IPS DF 6.9 (cell line): ENCODE data around the gene SUFU.

Source experiments
- DNase-seq: peaks from one replicate; pipeline ENCODE4 v3.0.0-alpha.2; 2013; ENCODE audit warnings: low read depth, low spot score
- H3K27ac ChIP-seq: one replicate; pipeline ENCODE4 v1.5.1; 2013; ENCODE audit warnings: low read length, control low read depth
- H3K27me3 ChIP-seq: 2 replicates; pipeline ENCODE4 v1.6.1; 2013; ENCODE audit warnings: mild to moderate bottlenecking, low read length; ENCODE audit not compliant: control insufficient read depth, insufficient read depth
- H3K36me3 ChIP-seq: 2 replicates; pipeline ENCODE4 v1.6.1; 2013; ENCODE audit warnings: low read length; ENCODE audit not compliant: control insufficient read depth, insufficient read depth
- H3K4me1 ChIP-seq: 2 replicates; pipeline ENCODE4 v1.6.1; 2013; ENCODE audit warnings: low read length; ENCODE audit not compliant: control insufficient read depth, insufficient read depth
- H3K4me3 ChIP-seq: 2 replicates; pipeline ENCODE4 v1.5.1; 2013; ENCODE audit warnings: mild to moderate bottlenecking, low read length
- H3K9me3 ChIP-seq: 2 replicates; pipeline ENCODE4 v1.6.1; 2013; ENCODE audit warnings: low read length, inconsistent platforms; ENCODE audit not compliant: control insufficient read depth, insufficient read depth
- WGBS: extraction: QIAGEN DNeasy Blood & Tissue Kit; methylation state at CpG from one replicate; pipeline ENCODE4 v1.1.7; 2013; ENCODE audit warnings: mixed read lengths, missing lambda C conversion rate; ENCODE audit not compliant: insufficient read length, insufficient coverage; 5-methylcytosine and 5-hydroxymethylcytosine counted together

SUFU gene

GRCh38 chr10:102465466-102465865, 38.3 kb upstream of the SUFU start:
- H3K27me3 ChIP-seq = no peaks in the 10 kb centered on the region
- no peak for DNase-seq
- H3K4me3 ChIP-seq = no peak overlapping the region
- H3K36me3 ChIP-seq = no peaks in the 10 kb centered on the region
- WGBS = no CpG with 5 or more reads among the region's 3 CpGs
- H3K27ac ChIP-seq = no peak overlapping the region
- H3K9me3 ChIP-seq = no peaks in the 10 kb centered on the region
- peaks cover 6% of the 10 kb centered on the region; the same call in 1 of the 2 replicates for H3K4me1 ChIP-seq

DNA sequence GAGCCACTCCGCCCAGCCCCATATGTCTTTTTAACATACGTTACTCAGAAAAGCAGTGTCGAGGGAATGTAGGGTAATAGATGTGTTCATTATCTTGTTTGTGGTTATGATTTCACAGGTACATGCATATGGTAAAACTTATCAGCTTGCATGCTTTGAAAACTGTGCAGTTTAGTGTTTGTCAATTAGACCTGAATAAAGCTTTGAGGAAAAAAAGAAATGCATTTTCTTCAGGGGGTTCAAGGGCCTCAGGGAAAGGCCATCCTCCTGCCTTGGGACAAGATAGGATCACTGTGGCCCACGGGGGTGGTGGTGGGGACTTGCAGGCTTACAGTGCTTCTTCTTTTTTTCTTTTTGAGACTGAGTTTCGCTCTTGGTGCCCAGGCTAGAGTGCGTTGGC, 36.5 kb upstream of the SUFU start:
- Histone ChIP-seq H3K4me3 (no peak overlapping the region), H3K4me1 (peaks cover 5% of the 10 kb centered on the region; the same call in 1 of the 2 replicates), H3K27me3 (no peaks in the 10 kb centered on the region), H3K36me3 (no peaks in the 10 kb centered on the region), H3K9me3 (no peaks in the 10 kb centered on the region), H3K27ac (no peak overlapping the region)
- WGBS = no CpG with 5 or more reads among the region's 6 CpGs
- no peak for DNase-seq

GRCh38 chr10:102467971-102468438, 35.8 kb upstream of the SUFU start:
- H3K27ac ChIP-seq = no peak overlapping the region
- no peaks in the 10 kb centered on the region for H3K36me3 ChIP-seq
- no peak for DNase-seq
- H3K4me1 ChIP-seq = no peaks in the 10 kb centered on the region; the same call in 1 of the 2 replicates
- no peaks in the 10 kb centered on the region for H3K9me3 ChIP-seq
- no peak overlapping the region for H3K4me3 ChIP-seq
- WGBS = no CpG with 5 or more reads among the region's 6 CpGs
- H3K27me3 ChIP-seq = no peaks in the 10 kb centered on the region

DNA sequence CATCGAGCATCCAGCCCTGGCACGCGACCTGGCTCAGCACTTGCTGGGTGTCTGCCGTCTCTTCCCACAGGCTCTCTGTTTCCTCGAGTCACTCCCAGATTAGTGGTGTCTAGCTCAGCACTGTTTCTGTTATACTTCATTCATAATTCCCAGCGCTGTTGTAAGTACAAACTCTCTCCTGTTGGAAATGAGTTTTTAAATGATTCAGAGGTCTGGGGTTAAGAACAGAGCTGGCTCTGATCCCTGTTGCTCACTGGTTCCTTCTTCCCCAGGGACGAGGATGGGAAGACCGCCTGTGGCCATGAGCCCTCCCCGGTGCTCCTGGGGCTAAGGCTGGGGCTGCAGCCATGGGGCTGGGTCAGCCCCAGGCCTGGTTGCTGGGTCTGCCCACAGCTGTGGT, 35.1 kb upstream of the SUFU start:
- Histone ChIP-seq H3K27ac (no peak overlapping the region), H3K4me3 (no peak overlapping the region), H3K9me3 (no peaks in the 10 kb centered on the region), H3K27me3 (no peaks in the 10 kb centered on the region), H3K4me1 (no peaks in the 10 kb centered on the region; the same call in 1 of the 2 replicates), H3K36me3 (no peaks in the 10 kb centered on the region)
- WGBS = no CpG with 5 or more reads among the region's 9 CpGs
- DNase-seq = no peak

- no peaks in the 10 kb centered on the region for H3K27me3 ChIP-seq
- H3K4me3 ChIP-seq = no peak overlapping the region
These were observed 32.9 kb upstream of the SUFU start for GRCh38 chr10:102470579-102471546.

DNA sequence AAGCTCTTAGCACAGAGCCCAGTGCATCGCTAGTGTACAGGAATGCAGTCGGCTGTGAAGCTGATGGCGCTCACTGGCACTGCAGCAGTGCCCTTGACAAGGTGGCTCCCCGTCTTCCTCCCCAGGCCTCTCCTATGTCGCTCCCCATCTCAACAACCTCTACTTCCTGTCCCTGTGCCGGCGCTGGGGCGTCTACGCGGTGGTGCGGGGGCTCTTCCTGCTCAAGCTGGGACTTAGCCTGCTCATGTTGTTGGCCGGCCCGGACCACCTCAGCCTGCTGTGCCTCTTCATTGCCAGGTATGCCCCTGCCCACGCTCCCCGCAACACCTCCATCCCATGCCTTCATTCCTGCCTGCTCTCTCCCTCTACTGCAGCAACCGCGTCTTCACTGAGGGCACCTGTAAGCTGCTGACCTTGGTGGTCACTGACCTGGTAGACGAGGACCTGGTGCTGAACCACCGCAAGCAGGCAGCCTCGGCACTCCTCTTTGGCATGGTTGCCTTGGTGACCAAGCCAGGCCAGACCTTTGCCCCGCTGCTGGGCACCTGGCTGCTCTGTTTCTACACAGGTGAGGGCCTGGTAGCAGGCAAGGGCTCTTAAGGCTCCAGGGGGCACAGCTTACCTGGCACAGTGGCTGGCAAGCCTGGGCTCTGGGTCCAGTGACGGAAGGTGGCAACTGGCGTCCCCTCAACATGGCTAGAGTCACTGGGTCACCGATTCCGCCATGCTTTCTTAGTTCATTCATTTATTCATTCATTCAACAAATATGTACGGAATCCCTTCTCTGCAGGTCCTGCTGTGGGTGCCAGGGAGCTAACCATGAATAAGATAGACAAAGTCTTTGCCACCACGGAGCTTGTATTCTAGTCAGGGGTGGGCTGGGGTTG, 30.1 kb upstream of the SUFU start:
- Histone ChIP-seq H3K36me3 (no peaks in the 10 kb centered on the region), H3K27ac (no peak overlapping the region), H3K4me1 (no peaks in the 10 kb centered on the region), H3K27me3 (no peaks in the 10 kb centered on the region), H3K4me3 (no peak overlapping the region), H3K9me3 (no peaks in the 10 kb centered on the region)
- no peak for DNase-seq
- no CpG with 5 or more reads among the region's 27 CpGs for WGBS

More at GRCh38 chr10:102470579-102471546, 32.9 kb upstream of the SUFU start:
- Histone ChIP-seq H3K36me3 (no peaks in the 10 kb centered on the region), H3K27ac (no peak overlapping the region), H3K9me3 (no peaks in the 10 kb centered on the region), H3K4me1 (no peaks in the 10 kb centered on the region)
- DNase-seq = no peak
- WGBS = no CpG with 5 or more reads among the region's 36 CpGs

GRCh38 chr10:102475451-102476040, 28.2 kb upstream of the SUFU start:
- H3K27ac ChIP-seq = no peak overlapping the region
- no peak for DNase-seq
- H3K9me3 ChIP-seq = no peaks in the 10 kb centered on the region
- no peak overlapping the region for H3K4me3 ChIP-seq
- no peaks in the 10 kb centered on the region for H3K27me3 ChIP-seq
- WGBS = 100% methylated on average over 1 of the region's 9 CpGs
- H3K4me1 ChIP-seq = no peaks in the 10 kb centered on the region
- peaks cover 4% of the 10 kb centered on the region; the same call in 1 of the 2 replicates for H3K36me3 ChIP-seq

DNA sequence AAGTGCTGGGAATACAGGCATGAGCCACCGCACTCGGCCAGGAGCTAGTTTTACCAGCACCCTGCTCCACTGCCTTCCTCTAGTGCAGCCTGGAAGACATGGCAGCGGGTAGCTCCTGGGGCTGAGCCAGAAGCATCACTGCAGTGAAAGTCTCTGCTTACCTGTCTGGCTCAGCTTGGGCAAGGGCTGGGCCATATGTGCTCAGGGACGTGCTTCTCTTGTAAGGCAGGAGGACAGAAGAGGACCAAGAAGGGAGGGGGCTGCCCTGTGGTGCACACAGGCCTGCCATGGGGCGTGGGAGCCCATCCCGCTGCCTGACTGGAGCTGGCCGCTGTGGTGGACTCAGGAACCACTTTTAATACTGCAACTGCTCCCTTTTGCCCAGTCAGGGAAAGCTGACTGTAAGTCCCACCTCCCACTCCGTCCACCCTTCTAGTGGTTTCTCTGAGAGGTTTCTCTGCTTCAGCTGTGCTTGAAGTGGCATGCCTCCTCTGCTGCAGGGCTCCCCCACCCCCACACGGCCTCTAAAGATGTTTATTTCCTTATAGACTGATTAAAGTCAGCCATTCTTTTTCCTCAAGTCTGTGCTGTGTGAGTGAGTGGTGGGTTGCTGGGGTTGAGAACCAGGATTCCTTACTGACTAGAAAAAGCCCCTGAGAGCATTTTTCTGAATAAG, 27.2 kb upstream of the SUFU start:
- Histone ChIP-seq H3K4me3 (no peak overlapping the region), H3K36me3 (peaks cover 13% of the 10 kb centered on the region; the same call in 1 of the 2 replicates), H3K27me3 (no peaks in the 10 kb centered on the region), H3K4me1 (no peaks in the 10 kb centered on the region), H3K9me3 (no peaks in the 10 kb centered on the region), H3K27ac (no peak overlapping the region)
- DNase-seq = no peak
- no CpG with 5 or more reads among the region's 9 CpGs for WGBS

GRCh38 chr10:102479651-102480050, 24.1 kb upstream of the SUFU start:
- no peak for DNase-seq
- no peaks in the 10 kb centered on the region for H3K9me3 ChIP-seq
- no peaks in the 10 kb centered on the region for H3K27me3 ChIP-seq
- no peak overlapping the region for H3K27ac ChIP-seq
- peaks cover 31% of the 10 kb centered on the region for H3K36me3 ChIP-seq
- H3K4me1 ChIP-seq = no peaks in the 10 kb centered on the region
- no peak overlapping the region for H3K4me3 ChIP-seq
